DND-41 (cell line): ENCODE measurements around the gene ST6GALNAC4.

ENCODE experiments used
- ATAC-seq: fragments of 200-7000 bp; cut with Tn5 transposase; 3 replicates; pipeline ENCODE4 v1.9.1; 2021; ENCODE audit warnings: low read depth; ENCODE audit not compliant: insufficient read depth
- DNase-seq: peaks from one replicate; pipeline ENCODE4 v3.0.0-alpha.2; 2020
- H2AFZ ChIP-seq: 2 replicates; pipeline ENCODE4 v1.6.0; 2012; ENCODE audit warnings: low read depth, low read length
- H3K27ac ChIP-seq: 2 replicates; pipeline ENCODE4 v1.5.1; 2012; ENCODE audit warnings: low read length, inconsistent platforms
- H3K27me3 ChIP-seq: fragments of 200-600 bp; sonication (generic); 2 replicates; pipeline ENCODE4 v1.6.0; 2012; ENCODE audit warnings: low read length, mild to moderate bottlenecking, inconsistent platforms; ENCODE audit not compliant: insufficient read depth, poor library complexity
- H3K36me3 ChIP-seq: 2 replicates; pipeline ENCODE4 v1.5.1; 2012; ENCODE audit warnings: low read length, inconsistent platforms; ENCODE audit not compliant: insufficient read depth
- H3K4me1 ChIP-seq: 2 replicates; pipeline ENCODE4 v1.5.1; 2012; ENCODE audit warnings: mild to moderate bottlenecking, low read length; ENCODE audit not compliant: insufficient read depth
- H3K4me2 ChIP-seq: 2 replicates; pipeline ENCODE4 v1.6.0; 2012; ENCODE audit warnings: mild to moderate bottlenecking, moderate library complexity, low read length, inconsistent platforms; ENCODE audit not compliant: insufficient read depth
- H3K4me3 ChIP-seq, 2 experiments: fragments of 200-600 bp in 1 of 2; shearing (Covaris generic) in 1 of 2; 2 replicates each; pipeline ENCODE4 v1.5.1; 2012 to 2016; ENCODE audit warnings: inconsistent platforms in 2 of 2, low read length in 2 of 2, mild to moderate bottlenecking in 2 of 2, low read depth in 1 of 2, moderate library complexity in 1 of 2
- H3K79me2 ChIP-seq: 2 replicates; pipeline ENCODE4 v1.6.0; 2012; ENCODE audit warnings: low read length, inconsistent platforms; ENCODE audit not compliant: insufficient read depth
- H3K9ac ChIP-seq: 2 replicates; pipeline ENCODE4 v1.6.0; 2012; ENCODE audit warnings: low read depth, mild to moderate bottlenecking, inconsistent platforms, low read length, moderate library complexity
- H3K9me3 ChIP-seq: 2 replicates; pipeline ENCODE4 v1.5.1; 2012; ENCODE audit warnings: low read length, moderate library complexity, mild to moderate bottlenecking, inconsistent platforms; ENCODE audit not compliant: insufficient read depth, severe bottlenecking
- H4K20me1 ChIP-seq: 2 replicates; pipeline ENCODE4 v1.6.0; 2012; ENCODE audit warnings: low read length; ENCODE audit not compliant: insufficient read depth
- EZH2 ChIP-seq: IDR thresholded peaks from 3 replicates; pipeline ENCODE4 v1.6.1; 2012; ENCODE audit warnings: borderline replicate concordance, low read depth, mild to moderate bottlenecking, moderate library complexity, low read length, inconsistent platforms; ENCODE audit not compliant: severe bottlenecking
- TF ChIP-seq, protein P1 (sequence below): IDR thresholded peaks from 2 replicates; pipeline ENCODE4 v1.5.1; 2012; ENCODE audit warnings: borderline replicate concordance, low read length, moderate library complexity, mild to moderate bottlenecking; ENCODE audit not compliant: poor library complexity, severe bottlenecking; ENCODE audit errors: extremely low read depth

Gene ST6GALNAC4

DNA sequence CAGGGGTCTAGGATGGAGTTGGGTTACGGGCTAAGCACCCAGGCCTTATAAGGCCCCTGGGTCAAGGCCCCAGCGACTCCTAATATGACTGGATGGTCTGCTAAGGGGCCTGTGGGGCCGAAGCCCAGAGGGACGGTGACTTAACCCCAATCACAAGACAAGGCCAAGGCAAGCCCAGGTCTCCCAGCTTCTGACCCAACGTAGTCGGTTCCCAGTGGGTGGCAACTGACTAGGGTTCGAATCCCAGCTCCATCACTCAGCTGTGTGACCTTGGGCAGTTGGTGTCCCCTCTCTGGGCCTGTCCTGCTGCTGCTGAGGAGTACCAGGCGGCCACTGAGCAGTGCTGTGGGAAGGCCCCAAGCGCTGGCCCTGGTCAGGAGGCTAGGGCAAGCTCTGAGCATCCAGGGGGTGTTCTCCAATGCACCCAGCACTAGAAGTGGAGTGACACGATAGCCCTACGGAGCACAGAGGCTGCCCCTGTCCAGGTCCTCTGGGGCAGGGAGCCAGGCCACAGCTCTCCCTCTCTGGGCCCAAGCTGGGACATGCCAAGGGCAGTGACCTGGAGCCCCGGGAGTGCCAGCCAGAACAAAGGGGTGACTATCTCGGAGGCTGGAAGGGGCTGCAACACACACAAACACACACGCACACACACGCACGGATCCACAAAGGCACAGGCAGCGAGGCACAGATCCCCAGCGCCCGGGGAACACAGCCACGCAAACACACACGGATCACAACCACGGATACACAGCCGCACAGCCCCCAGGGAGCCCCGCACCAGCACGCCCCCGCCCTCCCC is 39.9 kb downstream of the ST6GALNAC4 start:
- Histone ChIP-seq H3K9me3 (no peaks in the 10 kb centered on the region), H3K27ac (no peak overlapping the region), H4K20me1 (no peaks in the 10 kb centered on the region), H2AFZ (no peak overlapping the region), H3K36me3 (no peaks in the 10 kb centered on the region), H3K79me2 (no peaks in the 10 kb centered on the region), H3K4me1 (no peaks in the 10 kb centered on the region), H3K4me3 (no peak overlapping the region), H3K9ac (no peak overlapping the region), H3K27me3 (no peaks in the 10 kb centered on the region), H3K4me2 (no peak overlapping the region)
- TF ChIP-seq, protein P1, sequence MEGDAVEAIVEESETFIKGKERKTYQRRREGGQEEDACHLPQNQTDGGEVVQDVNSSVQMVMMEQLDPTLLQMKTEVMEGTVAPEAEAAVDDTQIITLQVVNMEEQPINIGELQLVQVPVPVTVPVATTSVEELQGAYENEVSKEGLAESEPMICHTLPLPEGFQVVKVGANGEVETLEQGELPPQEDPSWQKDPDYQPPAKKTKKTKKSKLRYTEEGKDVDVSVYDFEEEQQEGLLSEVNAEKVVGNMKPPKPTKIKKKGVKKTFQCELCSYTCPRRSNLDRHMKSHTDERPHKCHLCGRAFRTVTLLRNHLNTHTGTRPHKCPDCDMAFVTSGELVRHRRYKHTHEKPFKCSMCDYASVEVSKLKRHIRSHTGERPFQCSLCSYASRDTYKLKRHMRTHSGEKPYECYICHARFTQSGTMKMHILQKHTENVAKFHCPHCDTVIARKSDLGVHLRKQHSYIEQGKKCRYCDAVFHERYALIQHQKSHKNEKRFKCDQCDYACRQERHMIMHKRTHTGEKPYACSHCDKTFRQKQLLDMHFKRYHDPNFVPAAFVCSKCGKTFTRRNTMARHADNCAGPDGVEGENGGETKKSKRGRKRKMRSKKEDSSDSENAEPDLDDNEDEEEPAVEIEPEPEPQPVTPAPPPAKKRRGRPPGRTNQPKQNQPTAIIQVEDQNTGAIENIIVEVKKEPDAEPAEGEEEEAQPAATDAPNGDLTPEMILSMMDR, result no peak
- TF ChIP-seq EZH2, result no peak
- ATAC-seq (no peak), DNase-seq (no peak)

DNA sequence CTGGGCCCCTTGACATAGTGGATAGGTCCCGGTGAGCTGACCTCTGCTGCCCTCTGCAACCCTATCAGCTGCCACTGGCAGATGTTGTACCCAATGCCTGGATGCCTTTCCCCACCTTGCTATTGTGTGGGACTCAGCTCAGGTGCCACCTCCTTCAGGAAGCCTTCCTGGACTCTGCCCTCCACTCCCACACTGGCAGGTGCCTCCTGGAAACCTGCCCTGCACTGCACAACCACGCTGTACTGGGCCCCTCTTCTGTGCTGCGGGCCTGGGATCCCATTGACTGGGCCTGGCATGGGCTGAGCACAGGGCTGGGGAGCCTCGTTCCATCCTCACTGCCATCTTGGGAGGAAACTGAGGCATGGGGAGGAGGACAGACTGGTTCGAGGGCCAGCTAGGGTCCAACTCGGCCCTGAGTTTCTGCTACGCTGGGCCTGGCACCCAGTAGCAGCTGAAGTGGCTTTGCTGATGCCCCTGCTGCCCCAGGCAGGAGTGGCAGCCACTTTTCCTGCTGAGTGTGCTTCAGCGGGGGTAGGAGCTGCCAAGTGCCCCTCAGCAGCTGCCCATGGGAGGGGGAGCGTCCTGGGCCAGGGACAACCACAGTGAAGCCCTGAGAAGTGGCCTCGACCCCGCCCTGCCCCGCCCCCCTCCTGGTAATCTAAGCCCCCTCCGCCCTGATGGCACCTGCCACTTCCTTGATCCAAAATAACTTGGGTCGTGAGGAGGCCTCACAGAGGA is 40.6 kb downstream of the ST6GALNAC4 start:
- DNase-seq (no peak), ATAC-seq (no peak)
- H3K4me3 ChIP-seq, result no peak overlapping the region
- TF ChIP-seq EZH2, result no peak
- TF ChIP-seq, protein P1, result no peak
- no peaks in the 10 kb centered on the region for H4K20me1 ChIP-seq
- H3K27ac ChIP-seq, result no peak overlapping the region
- H3K9me3 ChIP-seq, result no peaks in the 10 kb centered on the region
- no peaks in the 10 kb centered on the region for H3K79me2 ChIP-seq
- H3K27me3 ChIP-seq, result no peaks in the 10 kb centered on the region
- H3K9ac ChIP-seq, result no peak overlapping the region
- no peaks in the 10 kb centered on the region for H3K36me3 ChIP-seq
- no peak overlapping the region for H3K4me2 ChIP-seq
- H2AFZ ChIP-seq, result no peak overlapping the region
- no peaks in the 10 kb centered on the region for H3K4me1 ChIP-seq

DNA sequence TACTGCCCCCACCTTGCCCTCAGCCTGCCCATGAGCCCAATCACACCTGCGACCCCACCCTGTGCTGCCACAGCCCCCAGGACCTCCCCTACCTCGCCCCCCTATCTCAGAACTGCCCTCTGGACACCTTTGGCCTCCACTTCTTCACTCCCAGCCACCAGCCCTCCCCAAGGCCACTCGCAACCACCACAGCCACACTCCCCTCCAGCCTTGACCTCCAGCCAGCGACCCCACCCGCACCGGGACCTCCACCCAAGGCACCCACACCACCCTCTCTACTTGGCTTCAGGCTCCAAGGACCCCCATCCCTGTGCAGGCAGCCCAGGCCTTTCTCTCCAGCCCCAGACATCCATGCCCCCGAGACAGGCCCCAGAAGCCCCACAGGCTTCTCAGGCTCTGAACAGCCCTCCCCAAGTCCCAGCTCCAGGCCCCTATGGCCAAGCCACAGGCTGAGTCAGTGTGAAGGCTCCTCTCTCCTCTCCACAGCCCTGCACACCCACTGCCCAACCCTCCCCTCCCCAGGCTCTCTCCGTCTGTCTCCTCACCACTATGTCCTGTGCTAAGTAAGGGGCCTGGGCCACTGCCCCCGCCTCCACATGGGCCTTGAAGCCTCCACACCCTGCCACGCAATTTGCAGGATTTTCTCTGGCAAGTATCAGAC is 41.4 kb downstream of the ST6GALNAC4 start:
- Histone ChIP-seq H3K4me1 (no peaks in the 10 kb centered on the region), H3K27ac (no peak overlapping the region), H3K4me3 (no peak overlapping the region), H3K27me3 (no peaks in the 10 kb centered on the region), H3K36me3 (no peaks in the 10 kb centered on the region), H3K4me2 (no peak overlapping the region), H4K20me1 (no peaks in the 10 kb centered on the region; the same call in 1 of the 2 replicates), H3K9me3 (no peaks in the 10 kb centered on the region), H3K9ac (no peak overlapping the region), H2AFZ (no peak overlapping the region), H3K79me2 (no peaks in the 10 kb centered on the region)
- ATAC-seq, result no peak
- DNase-seq, result no peak
- TF ChIP-seq, protein P1, result no peak
- TF ChIP-seq EZH2, result no peak
